IPS DF 6.9 (cell line): ENCODE measurements around the gene FOXJ3.

Experiments used
- DNase-seq: peaks from one replicate; pipeline ENCODE4 v3.0.0-alpha.2; 2013; ENCODE audit warnings: low read depth, low spot score
- H3K27ac ChIP-seq: one replicate; pipeline ENCODE4 v1.5.1; 2013; ENCODE audit warnings: low read length, control low read depth
- H3K27me3 ChIP-seq: 2 replicates; pipeline ENCODE4 v1.6.1; 2013; ENCODE audit warnings: mild to moderate bottlenecking, low read length; ENCODE audit not compliant: control insufficient read depth, insufficient read depth
- H3K36me3 ChIP-seq: 2 replicates; pipeline ENCODE4 v1.6.1; 2013; ENCODE audit warnings: low read length; ENCODE audit not compliant: control insufficient read depth, insufficient read depth
- H3K4me1 ChIP-seq: 2 replicates; pipeline ENCODE4 v1.6.1; 2013; ENCODE audit warnings: low read length; ENCODE audit not compliant: control insufficient read depth, insufficient read depth
- H3K4me3 ChIP-seq: 2 replicates; pipeline ENCODE4 v1.5.1; 2013; ENCODE audit warnings: mild to moderate bottlenecking, low read length
- H3K9me3 ChIP-seq: 2 replicates; pipeline ENCODE4 v1.6.1; 2013; ENCODE audit warnings: low read length, inconsistent platforms; ENCODE audit not compliant: control insufficient read depth, insufficient read depth
- WGBS: extraction: QIAGEN DNeasy Blood & Tissue Kit; methylation state at CpG from one replicate; pipeline ENCODE4 v1.1.7; 2013; ENCODE audit warnings: mixed read lengths, missing lambda C conversion rate; ENCODE audit not compliant: insufficient read length, insufficient coverage; 5-methylcytosine and 5-hydroxymethylcytosine counted together

Gene FOXJ3

GRCh38 chr1:42198251-42198650 is 136.8 kb downstream of the FOXJ3 start:
- no peaks in the 10 kb centered on the region for H3K27me3 ChIP-seq
- H3K27ac ChIP-seq = no peak overlapping the region
- H3K4me3 ChIP-seq = no peak overlapping the region
- H3K36me3 ChIP-seq = no peaks in the 10 kb centered on the region
- no CpG with 5 or more reads among the region's 5 CpGs for WGBS
- DNase-seq = no peak
- no peaks in the 10 kb centered on the region for H3K9me3 ChIP-seq
- no peaks in the 10 kb centered on the region for H3K4me1 ChIP-seq

DNA sequence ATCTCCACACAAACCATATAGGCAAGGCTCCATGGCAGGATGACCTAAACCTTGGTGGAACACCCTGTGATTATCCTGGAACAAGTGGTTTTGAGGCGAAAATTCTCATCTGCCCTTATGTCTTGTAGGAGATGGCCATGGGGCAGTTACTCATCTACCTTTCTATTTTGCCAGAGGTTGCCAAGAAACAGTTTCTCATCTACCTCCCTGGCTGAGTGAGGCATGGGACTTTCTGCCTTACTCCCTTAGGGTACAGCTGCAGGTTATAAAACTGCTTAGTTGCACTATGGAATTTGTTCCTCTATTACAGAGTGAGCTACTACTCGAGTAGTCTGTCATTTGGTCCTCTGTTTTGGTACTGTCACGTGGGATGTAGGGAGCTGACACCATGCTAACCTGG is 139.2 kb downstream of the FOXJ3 start:
- Histone ChIP-seq H3K4me1 (no peaks in the 10 kb centered on the region), H3K9me3 (no peaks in the 10 kb centered on the region), H3K27me3 (no peaks in the 10 kb centered on the region), H3K4me3 (no peak overlapping the region), H3K27ac (no peak overlapping the region), H3K36me3 (peaks cover 4% of the 10 kb centered on the region; the same call in 1 of the 2 replicates)
- DNase-seq = no peak
- WGBS = no CpG with 5 or more reads among the region's 3 CpGs

GRCh38 chr1:42192106-42192505 is 142.9 kb downstream of the FOXJ3 start:
- no peak overlapping the region for H3K27ac ChIP-seq
- H3K4me1 ChIP-seq = no peaks in the 10 kb centered on the region
- DNase-seq = no peak
- H3K36me3 ChIP-seq = peaks cover 4% of the 10 kb centered on the region; the same call in 1 of the 2 replicates
- no peak overlapping the region for H3K4me3 ChIP-seq
- H3K9me3 ChIP-seq = no peaks in the 10 kb centered on the region
- H3K27me3 ChIP-seq = no peaks in the 10 kb centered on the region
- WGBS = no CpG with 5 or more reads among the region's 4 CpGs

DNA sequence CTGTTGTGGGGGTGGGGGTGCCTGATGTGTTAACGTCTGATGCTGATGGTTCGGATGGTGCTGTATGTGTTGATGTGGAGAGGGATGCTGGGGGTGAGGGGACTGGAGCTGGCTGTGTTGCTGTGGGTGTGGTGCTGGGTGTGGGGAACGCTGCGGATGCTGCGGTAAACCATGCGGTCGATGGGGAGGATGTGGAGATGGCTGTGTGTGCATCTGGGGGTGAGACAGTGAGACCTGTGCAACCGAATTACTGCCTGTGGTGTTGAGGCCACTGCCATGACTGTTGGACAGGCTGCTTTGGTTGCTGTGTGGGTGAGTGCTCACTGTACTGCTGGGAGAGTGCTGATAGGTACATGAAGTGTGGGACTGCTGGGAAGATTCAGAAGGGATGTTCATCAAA is 143.7 kb downstream of the FOXJ3 start:
- Histone ChIP-seq H3K36me3 (peaks cover 4% of the 10 kb centered on the region; the same call in 1 of the 2 replicates), H3K4me3 (no peak overlapping the region)
- WGBS = no CpG with 5 or more reads among the region's 8 CpGs

DNA sequence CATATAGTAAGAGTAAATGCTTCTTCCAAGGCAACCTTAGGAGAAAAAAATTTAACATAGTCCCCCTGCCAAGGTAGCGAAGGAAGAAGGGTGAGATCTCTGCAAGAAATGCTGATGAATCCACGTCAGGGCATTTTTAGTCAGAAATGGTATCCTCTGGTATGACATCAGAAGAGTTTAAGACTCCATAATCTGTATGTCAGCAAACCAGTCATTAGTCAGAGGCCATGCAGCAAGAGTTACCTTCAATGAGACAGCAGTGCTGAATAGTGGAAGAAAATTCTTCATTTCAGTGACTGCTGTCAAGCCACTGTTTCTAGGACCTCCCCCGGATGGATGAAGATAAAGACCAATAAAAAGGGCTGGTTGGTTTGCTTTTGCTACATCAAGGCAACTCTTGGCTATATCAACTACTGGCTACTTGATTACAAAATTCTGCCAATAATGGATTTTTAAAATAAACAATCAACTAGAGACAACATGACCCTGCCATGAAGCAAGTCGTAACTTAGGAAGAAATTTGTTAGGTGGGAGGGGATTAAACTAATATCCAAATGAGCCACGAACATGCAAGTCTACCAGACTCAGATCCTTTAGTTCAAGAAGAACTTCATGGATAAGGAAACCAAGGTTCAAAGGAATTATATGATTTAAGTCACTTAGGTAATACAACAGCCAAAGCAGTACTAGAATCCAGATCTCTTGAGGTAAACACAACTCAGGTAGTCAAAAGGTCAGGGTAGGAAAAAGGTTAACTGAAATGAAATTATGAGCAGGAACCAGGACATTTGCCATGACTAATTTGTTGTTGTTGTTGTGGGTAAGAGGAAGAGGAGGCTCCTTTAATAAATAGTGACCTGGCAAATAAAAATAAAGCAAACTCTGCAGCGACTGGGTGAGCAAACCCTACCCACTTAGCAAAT is 144.8 kb downstream of the FOXJ3 start:
- DNase-seq = no peak
- H3K9me3 ChIP-seq = no peaks in the 10 kb centered on the region
- no CpG with 5 or more reads among the region's 6 CpGs for WGBS
- no peaks in the 10 kb centered on the region for H3K27me3 ChIP-seq
- H3K36me3 ChIP-seq = peaks cover 4% of the 10 kb centered on the region; the same call in 1 of the 2 replicates
- no peaks in the 10 kb centered on the region for H3K4me1 ChIP-seq
- no peak overlapping the region for H3K4me3 ChIP-seq
- no peak overlapping the region for H3K27ac ChIP-seq

More for the DNA sequence above, 143.7 kb downstream of the FOXJ3 start:
- H3K27me3 ChIP-seq = no peaks in the 10 kb centered on the region
- no peaks in the 10 kb centered on the region for H3K9me3 ChIP-seq
- no peaks in the 10 kb centered on the region for H3K4me1 ChIP-seq
- DNase-seq = no peak
- H3K27ac ChIP-seq = no peak overlapping the region

- no peak for DNase-seq
- H3K9me3 ChIP-seq = no peaks in the 10 kb centered on the region
- no peak overlapping the region for H3K27ac ChIP-seq
- no peaks in the 10 kb centered on the region for H3K27me3 ChIP-seq
- WGBS = no CpG with 5 or more reads among the region's 3 CpGs
- H3K4me3 ChIP-seq = no peak overlapping the region
- no peaks in the 10 kb centered on the region for H3K4me1 ChIP-seq
- H3K36me3 ChIP-seq = peaks cover under 1% of the 10 kb centered on the region; the same call in 1 of the 2 replicates
Measured at GRCh38 chr1:42186152-42186551, 148.9 kb downstream of the FOXJ3 start.

GRCh38 chr1:42184616-42185015 is 150.4 kb downstream of the FOXJ3 start:
- Histone ChIP-seq H3K9me3 (no peaks in the 10 kb centered on the region), H3K27ac (no peak overlapping the region), H3K4me1 (no peaks in the 10 kb centered on the region), H3K4me3 (no peak overlapping the region), H3K36me3 (peaks cover under 1% of the 10 kb centered on the region; the same call in 1 of the 2 replicates), H3K27me3 (no peaks in the 10 kb centered on the region)
- no CpG with 5 or more reads among the region's 3 CpGs for WGBS
- no peak for DNase-seq

DNA sequence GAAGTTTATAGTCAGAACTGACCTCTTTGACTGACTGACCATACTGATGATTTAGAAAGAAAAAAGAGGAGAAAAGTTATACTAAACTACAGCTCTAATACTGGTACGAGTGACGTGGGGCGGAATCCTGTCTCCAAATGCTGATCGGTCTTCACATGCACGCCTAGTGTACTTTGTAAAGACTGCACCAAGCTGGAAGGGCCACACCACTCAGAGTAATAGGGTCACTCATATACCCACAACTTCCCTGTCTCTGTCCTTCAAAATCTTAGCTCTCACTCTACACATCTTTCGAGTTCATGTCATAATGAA is 151.1 kb downstream of the FOXJ3 start:
- H3K9me3 ChIP-seq = no peaks in the 10 kb centered on the region
- no peaks in the 10 kb centered on the region for H3K4me1 ChIP-seq
- H3K27me3 ChIP-seq = no peaks in the 10 kb centered on the region
- DNase-seq = no peak
- peaks cover 4% of the 10 kb centered on the region; the same call in 1 of the 2 replicates for H3K36me3 ChIP-seq
- H3K4me3 ChIP-seq = no peak overlapping the region
- WGBS = no CpG with 5 or more reads among the region's 6 CpGs
- no peak overlapping the region for H3K27ac ChIP-seq

- no peaks in the 10 kb centered on the region for H3K4me1 ChIP-seq
- no peak overlapping the region for H3K4me3 ChIP-seq
- H3K27ac ChIP-seq = no peak overlapping the region
- H3K9me3 ChIP-seq = no peaks in the 10 kb centered on the region
- WGBS = no CpG with 5 or more reads among the region's 7 CpGs
- H3K27me3 ChIP-seq = no peaks in the 10 kb centered on the region
- peaks cover 4% of the 10 kb centered on the region; the same call in 1 of the 2 replicates for H3K36me3 ChIP-seq
- no peak for DNase-seq
Measured at GRCh38 chr1:42183210-42183956, 151.7 kb downstream of the FOXJ3 start.

- Histone ChIP-seq H3K36me3 (peaks cover 4% of the 10 kb centered on the region; the same call in 1 of the 2 replicates), H3K9me3 (no peaks in the 10 kb centered on the region), H3K27me3 (no peaks in the 10 kb centered on the region), H3K4me3 (no peak overlapping the region), H3K27ac (no peak overlapping the region), H3K4me1 (no peaks in the 10 kb centered on the region)
- WGBS = no CpG with 5 or more reads among the region's 4 CpGs
- DNase-seq = no peak
Measured at GRCh38 chr1:42181687-42182086, 153.3 kb downstream of the FOXJ3 start.
